Spleen (tissue), 11 donors: ENCODE measurements around the gene PTPN6. TPM values are rescaled to one million over a fixed set of nuclear protein-coding genes. Genes with fewer than 3 reads are reported as not detected.

Experiments
- DNase-seq: peaks from one replicate; pipeline ENCODE4 v3.0.0-alpha.2; 2020
- H3K27ac ChIP-seq, 8 donors: fragments of 200-600 bp; sonication (generic) in 7 of 8; 1 replicate in 4 of 8; 2 replicates in 4 of 8; pipeline versions ENCODE4 v1.5.0 to v1.8.0; 2016 to 2021; ENCODE audit warnings: inconsistent platforms in 4 of 8, mild to moderate bottlenecking in 4 of 8, moderate library complexity in 1 of 8
- H3K27me3 ChIP-seq, 7 donors: fragments of 200-600 bp; sonication (generic) in 6 of 7; replicated peaks in 1 of 7; 1 replicate in 4 of 7; 2 replicates in 3 of 7; pipeline versions ENCODE4 v1.5.0 to v1.8.0; 2016 to 2021; ENCODE audit warnings: inconsistent platforms in 3 of 7, mild to moderate bottlenecking in 1 of 7
- H3K36me3 ChIP-seq, 6 donors: fragments of 200-600 bp; sonication (generic) in 5 of 6; 1 replicate in 4 of 6; 2 replicates in 2 of 6; pipeline versions ENCODE4 v1.5.0 to v1.8.0; 2016 to 2021; ENCODE audit warnings: inconsistent platforms in 2 of 6
- H3K4me1 ChIP-seq, 6 donors: fragments of 200-600 bp; sonication (generic) in 5 of 6; 1 replicate in 3 of 6; 2 replicates in 3 of 6; pipeline versions ENCODE4 v1.5.0 to v1.8.0; 2016 to 2021; ENCODE audit warnings: inconsistent platforms in 3 of 6
- H3K4me3 ChIP-seq, 8 donors: fragments of 200-600 bp; sonication (generic) in 7 of 8; 1 replicate in 4 of 8; 2 replicates in 4 of 8; pipeline versions ENCODE4 v1.5.0 to v1.8.0; 2016 to 2021; ENCODE audit warnings: inconsistent platforms in 4 of 8, mild to moderate bottlenecking in 4 of 8, moderate library complexity in 2 of 8
- H3K9me3 ChIP-seq, 8 donors: fragments of 200-600 bp; sonication (generic) in 7 of 8; 1 replicate in 4 of 8; 2 replicates in 4 of 8; pipeline versions ENCODE4 v1.5.0 to v1.8.0; 2016 to 2021; ENCODE audit warnings: inconsistent platforms in 4 of 8
- POLR2A ChIP-seq, 3 donors: fragments of 450-650 bp; IDR thresholded peaks; one replicate each; pipeline ENCODE4 v1.5.1; 2017; ENCODE audit warnings: antibody characterized with exemption in 3 of 3, mild to moderate bottlenecking in 1 of 3
- POLR2AphosphoS5 ChIP-seq, 3 donors: sonication (generic); formaldehyde crosslinking; IDR thresholded peaks; one replicate each; pipeline ENCODE4 v1.5.1; 2017; ENCODE audit warnings: antibody characterized with exemption in 3 of 3
- WGBS, 5 donors: extraction: QIAGEN DNeasy Blood & Tissue Kit in 3 of 5; methylation state at CpG; one replicate each; pipeline versions ENCODE4 v1.1.5 to v1.1.7; 2013 to 2018; 5-methylcytosine and 5-hydroxymethylcytosine counted together
- intact Hi-C: fragments of 100-400 bp; cut with DNase I; formaldehyde crosslinking; loops from one replicate; pipeline ENCODE4 v1.15.0; 2023; ENCODE audit warnings: low total_unique reads
- polyA plus RNA-seq, 3 donors: library from polyadenylated mRNA; stranded (reverse); fragments of 200-250 nt; gene quantifications; one replicate each; pipeline ENCODE4 v1.2.1, GENCODE V29; 2013
- total RNA-seq, 7 donors: library from RNA; depleted of rRNA in 3 of 7; stranded (reverse); fragments of >200 nt in 3 of 7; fragmentation: NEBNext Ultra II Directional in 4 of 7; extraction: Animal tissue kit (Norgen Biotek cat#: 25700) in 4 of 7; gene quantifications; one replicate each; pipeline versions ENCODE4 v1.1.0 to v1.2.1, GENCODE V29; 2016 to 2021
- TF ChIP-seq, protein P1 (sequence below), 11 experiments: fragments of 200-600 bp in 7 of 11; fragments of 450-650 bp in 4 of 11; sonication (generic) in 4 of 11; IDR thresholded peaks in 8 of 11; conservative IDR thresholded peaks in 3 of 11; 1 replicate in 7 of 11; 2 replicates in 4 of 11; pipeline versions ENCODE4 v1.4.0 to v1.8.0; 2016 to 2021; ENCODE audit warnings: antibody characterized with exemption in 11 of 11, inconsistent platforms in 4 of 11, mild to moderate bottlenecking in 1 of 11
- donor health status: healthy with polysubstance abuse.
- donor health status: DM: no; HTN: no; CAD: no; lungs with moderate emphysema.
- donor health status: DM: no; HTN: no; CAD: no.
- donor health status: Bipolar disorder and iron deficiency.
- donor health status: healthy.
- donor health status: DM: no; HTN: no; CAD: no.
- donor health status: DM: yes; HTN: yes; CAD: no.

The PTPN6 gene
- total and polyA plus RNA-seq, 10 donors: 314 to 713 (median 426) TPM

DNA sequence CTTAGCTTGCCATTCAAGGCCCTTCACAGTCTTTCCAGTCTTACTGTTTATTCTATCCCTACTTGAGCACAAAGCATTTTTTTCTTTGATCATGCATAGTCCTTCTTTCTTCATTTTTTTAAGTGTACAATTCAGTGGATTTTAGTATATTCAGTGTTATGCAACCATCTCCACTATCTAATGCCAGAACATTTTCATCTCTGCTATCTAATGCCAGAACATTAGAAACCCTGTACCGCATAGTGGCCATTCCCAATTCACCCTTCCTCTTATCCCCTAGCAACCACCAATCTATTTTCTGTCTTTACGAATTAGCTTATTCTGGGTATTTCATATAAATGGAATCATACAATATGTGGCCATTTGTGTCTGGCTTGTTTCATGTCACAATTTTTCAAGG is 53.7 kb downstream of the PTPN6 start:
- H3K4me1 ChIP-seq: peaks cover 0 to 37% (median 18%) of the 10 kb centered on the region in 6 donors
- H3K36me3 ChIP-seq: peaks cover 0 to 59% (median 0%) of the 10 kb centered on the region in 6 donors
- DNase-seq: no peak
- peak overlapping the region in 2 of 8 donors; percentile 1 to 36 for H3K27ac ChIP-seq
- H3K4me3 ChIP-seq: no peak overlapping the region
- H3K9me3 ChIP-seq: no peaks in the 10 kb centered on the region
- TF ChIP-seq, protein P1, sequence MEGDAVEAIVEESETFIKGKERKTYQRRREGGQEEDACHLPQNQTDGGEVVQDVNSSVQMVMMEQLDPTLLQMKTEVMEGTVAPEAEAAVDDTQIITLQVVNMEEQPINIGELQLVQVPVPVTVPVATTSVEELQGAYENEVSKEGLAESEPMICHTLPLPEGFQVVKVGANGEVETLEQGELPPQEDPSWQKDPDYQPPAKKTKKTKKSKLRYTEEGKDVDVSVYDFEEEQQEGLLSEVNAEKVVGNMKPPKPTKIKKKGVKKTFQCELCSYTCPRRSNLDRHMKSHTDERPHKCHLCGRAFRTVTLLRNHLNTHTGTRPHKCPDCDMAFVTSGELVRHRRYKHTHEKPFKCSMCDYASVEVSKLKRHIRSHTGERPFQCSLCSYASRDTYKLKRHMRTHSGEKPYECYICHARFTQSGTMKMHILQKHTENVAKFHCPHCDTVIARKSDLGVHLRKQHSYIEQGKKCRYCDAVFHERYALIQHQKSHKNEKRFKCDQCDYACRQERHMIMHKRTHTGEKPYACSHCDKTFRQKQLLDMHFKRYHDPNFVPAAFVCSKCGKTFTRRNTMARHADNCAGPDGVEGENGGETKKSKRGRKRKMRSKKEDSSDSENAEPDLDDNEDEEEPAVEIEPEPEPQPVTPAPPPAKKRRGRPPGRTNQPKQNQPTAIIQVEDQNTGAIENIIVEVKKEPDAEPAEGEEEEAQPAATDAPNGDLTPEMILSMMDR (IDR thresholded peaks at IDR 0.05 in 8 of 11, conservative IDR thresholded peaks at IDR 0.05 in 3 of 11): no peak
- TF ChIP-seq POLR2AphosphoS5 (IDR thresholded peaks at IDR 0.05) (no peak), POLR2A (IDR thresholded peaks at IDR 0.05) (no peak)
- intact Hi-C loops: no loop called here
- WGBS, 5 donors: 88 to 97% (median 95%) methylated on average over 2 of the region's 2 CpGs
- no peaks in the 10 kb centered on the region for H3K27me3 ChIP-seq

DNA sequence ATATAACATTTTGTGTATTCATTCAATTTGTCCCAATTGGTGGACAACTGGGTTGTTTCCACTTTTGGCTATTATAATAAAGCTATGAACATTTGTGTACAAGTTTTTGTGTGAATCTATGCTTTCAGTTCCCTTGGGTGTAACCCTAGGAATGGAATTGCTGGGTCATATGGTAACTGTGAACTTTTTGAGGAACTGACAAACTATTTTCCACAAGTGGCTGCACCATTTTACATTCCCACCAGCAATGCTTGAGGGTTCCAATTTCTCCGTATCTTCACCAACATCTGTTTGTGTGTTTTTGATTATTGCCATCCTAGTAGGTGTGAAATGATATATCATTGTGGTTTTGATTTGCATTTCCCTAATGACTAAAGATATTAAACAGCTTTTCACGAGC is 54.2 kb downstream of the PTPN6 start:
- Histone ChIP-seq H3K36me3 (peaks cover 0 to 59% (median 2%) of the 10 kb centered on the region in 6 donors), H3K4me1 (peaks cover 0 to 37% (median 18%) of the 10 kb centered on the region in 6 donors), H3K27me3 (no peaks in the 10 kb centered on the region), H3K4me3 (no peak overlapping the region), H3K9me3 (no peaks in the 10 kb centered on the region), H3K27ac (peak overlapping the region in 2 of 8 donors; percentile 1 to 36)
- DNase-seq: no peak
- intact Hi-C loops: no loop called here
- WGBS, 5 donors: 60 to 81% (median 68%) methylated on average over 2 of the region's 2 CpGs
- TF ChIP-seq POLR2A (IDR thresholded peaks at IDR 0.05) (no peak), POLR2AphosphoS5 (IDR thresholded peaks at IDR 0.05) (no peak)
- TF ChIP-seq, protein P1 (IDR thresholded peaks at IDR 0.05 in 8 of 11, conservative IDR thresholded peaks at IDR 0.05 in 3 of 11): no peak

DNA sequence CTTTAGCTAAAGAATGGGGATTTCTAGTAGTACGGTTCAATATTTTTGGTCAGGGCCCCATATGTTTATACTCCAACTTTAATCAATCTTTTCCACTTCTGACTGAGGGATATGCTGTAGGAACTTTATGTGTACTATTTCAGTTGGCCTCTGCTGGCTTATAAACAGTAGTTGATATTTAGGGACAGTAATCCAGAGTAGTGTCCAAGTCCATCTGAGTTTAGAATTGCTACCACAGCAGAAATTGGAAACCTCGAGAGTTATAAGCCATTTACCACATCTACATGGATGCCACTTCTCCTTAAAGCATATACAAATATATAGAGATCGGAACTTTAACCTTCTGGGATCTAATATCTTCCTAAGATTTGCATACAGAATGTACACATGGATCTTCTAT is 55.5 kb downstream of the PTPN6 start:
- intact Hi-C loops: no loop called here
- no peak overlapping the region for H3K27ac ChIP-seq
- no peaks in the 10 kb centered on the region for H3K27me3 ChIP-seq
- 89 to 97% (median 95%) methylated on average over 3 of the region's 3 CpGs for WGBS, 5 donors
- no peaks in the 10 kb centered on the region for H3K9me3 ChIP-seq
- peaks cover 0 to 37% (median 18%) of the 10 kb centered on the region in 6 donors for H3K4me1 ChIP-seq
- H3K36me3 ChIP-seq: peaks cover 0 to 59% (median 4%) of the 10 kb centered on the region in 6 donors
- TF ChIP-seq POLR2AphosphoS5 (IDR thresholded peaks at IDR 0.05) (no peak), POLR2A (IDR thresholded peaks at IDR 0.05) (no peak)
- TF ChIP-seq, protein P1 (IDR thresholded peaks at IDR 0.05 in 8 of 11, conservative IDR thresholded peaks at IDR 0.05 in 3 of 11): no peak
- DNase-seq: no peak
- H3K4me3 ChIP-seq: no peak overlapping the region

DNA sequence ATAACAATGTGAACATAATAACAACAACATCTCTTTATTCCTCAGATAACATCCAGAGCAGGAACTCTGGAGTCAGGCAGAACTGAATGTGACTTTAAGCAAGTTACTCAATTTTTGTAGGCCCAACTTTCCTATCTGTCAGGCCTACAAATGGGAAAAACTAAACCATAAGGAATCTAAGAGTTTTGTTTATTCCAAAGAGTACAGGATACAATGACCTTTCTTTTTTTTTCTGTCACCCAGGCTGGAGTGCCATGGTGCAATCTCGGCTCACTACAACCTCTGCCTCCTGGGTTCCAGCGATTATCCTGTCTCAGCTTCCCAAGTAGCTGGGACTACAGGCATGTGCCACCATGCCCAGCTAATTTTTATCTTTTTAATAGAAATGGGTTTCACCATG is 57.7 kb downstream of the PTPN6 start:
- intact Hi-C loops: no loop called here
- WGBS, 5 donors: 92 to 100% (median 95%) methylated on average over 2 of the region's 2 CpGs
- H3K27me3 ChIP-seq: no peaks in the 10 kb centered on the region
- peaks cover 0 to 74% (median 7%) of the 10 kb centered on the region in 6 donors for H3K36me3 ChIP-seq
- no peaks in the 10 kb centered on the region for H3K9me3 ChIP-seq
- TF ChIP-seq, protein P1 (IDR thresholded peaks at IDR 0.05 in 8 of 11, conservative IDR thresholded peaks at IDR 0.05 in 3 of 11): no peak
- no peak for TF ChIP-seq POLR2A (IDR thresholded peaks at IDR 0.05)
- TF ChIP-seq POLR2AphosphoS5 (IDR thresholded peaks at IDR 0.05): no peak
- peak overlapping the region in 1 of 8 donors; percentile 17 for H3K27ac ChIP-seq
- H3K4me1 ChIP-seq: peaks cover 0 to 42% (median 18%) of the 10 kb centered on the region in 6 donors
- DNase-seq: no peak
- H3K4me3 ChIP-seq: no peak overlapping the region
